ENCODE data around the gene RTN4RL1.

RTN4RL1 gene

DNA sequence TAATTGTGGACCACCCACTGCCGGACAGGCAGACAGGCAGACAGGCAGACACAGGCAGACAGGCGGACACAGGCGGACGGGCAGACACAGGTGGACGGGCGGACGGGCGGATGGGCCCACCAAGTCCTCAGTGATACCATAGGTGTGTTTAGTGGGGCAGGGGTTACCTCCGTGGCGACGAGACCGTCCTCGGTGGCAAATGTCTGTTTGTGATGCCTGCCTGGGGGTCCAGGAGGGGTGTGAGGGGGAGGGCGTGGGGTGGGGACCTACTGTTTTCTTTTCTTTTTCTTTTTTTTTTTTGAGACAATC lies 76.7 kb downstream of the RTN4RL1 start:
- DNase-seq (ENCODE audit: low spot score), result no peak

DNA sequence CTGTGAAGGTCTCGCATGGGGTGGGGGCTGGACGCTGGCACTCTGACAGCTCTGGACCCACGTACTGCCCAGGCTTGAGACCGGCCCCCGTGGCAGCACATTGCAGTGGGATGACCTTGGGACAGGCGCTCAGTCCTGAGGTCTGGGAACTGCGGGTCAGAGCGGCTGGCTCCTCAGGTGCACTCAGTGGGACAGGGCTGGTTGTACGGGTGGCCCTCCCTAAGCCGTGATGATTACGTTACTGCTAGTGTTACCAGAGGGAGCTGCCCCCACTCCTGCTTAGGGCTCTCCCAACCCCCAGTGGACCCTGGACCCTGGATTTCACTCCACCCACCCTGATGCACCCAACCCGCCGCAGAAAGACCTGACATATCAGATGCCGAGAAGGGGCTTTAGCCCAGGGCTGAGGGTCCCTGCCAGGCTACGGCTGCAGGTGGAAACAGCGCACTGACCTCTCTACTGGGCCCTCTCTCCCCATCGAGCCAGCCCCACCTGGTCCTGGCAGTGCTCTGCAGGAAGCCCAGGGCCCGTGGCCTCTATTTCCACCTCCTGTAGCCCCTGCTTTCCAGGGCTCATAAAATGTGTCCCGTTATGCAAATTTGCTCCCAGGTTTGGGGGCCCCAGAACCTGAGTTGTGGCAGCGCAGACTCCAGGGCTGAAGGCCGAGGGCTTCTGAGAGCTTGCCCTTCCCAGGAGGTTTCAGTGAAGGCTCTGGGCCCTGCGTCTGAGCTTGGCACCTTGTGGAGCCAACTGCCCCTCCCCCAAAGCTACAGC lies 77.2 kb downstream of the RTN4RL1 start:
- DNase-seq (ENCODE audit: low spot score), result no peak

DNA sequence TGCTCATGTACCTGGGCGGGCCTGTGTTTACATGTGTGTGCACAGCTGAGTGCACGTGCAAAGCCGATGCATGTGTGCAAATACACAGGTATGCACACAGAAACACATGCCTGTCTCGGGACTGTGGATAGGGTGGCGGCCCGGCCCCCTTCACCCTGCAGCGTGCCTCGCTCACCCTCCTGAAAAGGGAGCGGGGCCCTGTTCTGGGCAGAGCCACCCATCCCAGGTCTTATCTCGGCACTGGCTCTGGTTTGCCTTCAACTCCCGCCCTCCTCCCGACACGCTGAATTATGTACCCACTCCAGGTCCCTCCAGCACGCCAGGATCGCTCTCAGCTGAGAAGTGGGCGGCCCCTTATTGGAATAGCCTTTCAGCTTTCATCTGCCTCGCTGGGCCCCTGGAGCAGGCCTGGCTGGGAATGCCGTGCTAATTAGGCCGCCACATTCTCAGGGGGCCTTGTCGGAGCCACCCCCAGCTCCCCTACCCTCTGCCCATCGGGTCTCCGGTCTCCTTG lies 77.8 kb downstream of the RTN4RL1 start:
- DNase-seq (ENCODE audit: low spot score), result no peak

DNA sequence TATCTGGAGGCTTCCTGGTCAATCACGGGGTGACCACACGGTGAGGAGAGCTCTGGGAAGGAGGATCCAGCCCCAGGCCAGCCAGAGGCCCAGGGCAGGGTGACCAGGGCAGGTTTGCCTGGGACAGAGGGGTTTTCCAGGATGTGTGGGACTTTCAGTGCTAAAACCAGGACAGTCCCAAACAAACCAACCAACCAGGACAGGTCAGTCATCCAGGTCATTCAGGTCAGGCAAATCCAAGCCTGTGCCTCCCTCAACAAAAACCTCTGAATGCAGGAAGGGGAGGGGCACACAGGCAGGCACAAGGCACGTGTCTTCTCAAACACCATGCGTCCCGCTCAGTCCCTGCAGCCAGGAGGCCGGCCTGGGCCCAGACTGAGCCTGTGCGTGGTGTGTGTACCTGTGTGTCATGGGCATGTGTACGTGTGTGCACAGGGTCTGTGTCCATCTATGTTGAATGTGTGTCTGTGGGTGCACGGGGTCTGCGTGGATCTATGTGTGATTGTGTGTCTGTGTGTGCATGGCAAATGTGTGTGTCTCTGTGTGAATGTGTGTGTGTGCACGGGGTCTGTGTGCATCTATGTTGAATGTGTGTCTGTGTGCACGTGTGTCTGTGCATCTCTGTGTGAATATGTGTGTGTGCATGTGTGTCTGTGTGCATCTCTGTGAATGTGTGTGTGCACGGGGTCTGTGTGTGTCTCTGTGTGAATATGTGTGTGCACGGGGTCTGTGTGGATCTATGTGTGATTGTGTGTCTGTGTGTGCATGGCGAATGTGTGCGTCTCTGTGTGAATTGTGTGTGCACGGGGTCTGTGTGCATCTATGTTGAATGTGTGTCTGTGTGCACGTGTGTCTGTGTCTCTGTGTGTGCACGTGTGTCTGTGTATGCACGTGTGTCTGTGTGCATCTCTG lies 78.9 kb downstream of the RTN4RL1 start:
- no peak for DNase-seq (ENCODE audit: low spot score)

DNA sequence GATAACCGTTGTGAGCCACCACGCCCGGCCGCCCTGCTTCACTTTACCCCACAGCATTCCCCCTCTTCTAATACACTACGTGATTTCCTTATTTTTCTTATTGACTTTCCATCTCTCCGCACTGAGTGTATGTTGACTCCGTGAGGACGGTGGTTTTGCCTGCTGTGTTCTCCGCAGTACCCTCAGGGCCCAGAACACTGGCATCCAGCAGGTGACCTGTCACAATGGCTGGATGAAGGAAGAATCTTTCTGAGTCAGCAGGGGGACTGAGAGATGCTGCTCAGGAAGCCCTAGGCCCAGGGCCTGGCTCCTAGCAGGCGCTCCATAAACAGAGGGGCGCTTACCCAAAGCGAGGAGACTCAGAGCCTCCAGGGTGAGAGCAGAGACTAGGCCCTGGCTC lies 79.5 kb downstream of the RTN4RL1 start:
- DNase-seq (ENCODE audit: low spot score), result no peak

- no peak for DNase-seq (ENCODE audit: low spot score)
Measured at GRCh38 chr17:1943436-1943831, 81.7 kb downstream of the RTN4RL1 start.

DNA sequence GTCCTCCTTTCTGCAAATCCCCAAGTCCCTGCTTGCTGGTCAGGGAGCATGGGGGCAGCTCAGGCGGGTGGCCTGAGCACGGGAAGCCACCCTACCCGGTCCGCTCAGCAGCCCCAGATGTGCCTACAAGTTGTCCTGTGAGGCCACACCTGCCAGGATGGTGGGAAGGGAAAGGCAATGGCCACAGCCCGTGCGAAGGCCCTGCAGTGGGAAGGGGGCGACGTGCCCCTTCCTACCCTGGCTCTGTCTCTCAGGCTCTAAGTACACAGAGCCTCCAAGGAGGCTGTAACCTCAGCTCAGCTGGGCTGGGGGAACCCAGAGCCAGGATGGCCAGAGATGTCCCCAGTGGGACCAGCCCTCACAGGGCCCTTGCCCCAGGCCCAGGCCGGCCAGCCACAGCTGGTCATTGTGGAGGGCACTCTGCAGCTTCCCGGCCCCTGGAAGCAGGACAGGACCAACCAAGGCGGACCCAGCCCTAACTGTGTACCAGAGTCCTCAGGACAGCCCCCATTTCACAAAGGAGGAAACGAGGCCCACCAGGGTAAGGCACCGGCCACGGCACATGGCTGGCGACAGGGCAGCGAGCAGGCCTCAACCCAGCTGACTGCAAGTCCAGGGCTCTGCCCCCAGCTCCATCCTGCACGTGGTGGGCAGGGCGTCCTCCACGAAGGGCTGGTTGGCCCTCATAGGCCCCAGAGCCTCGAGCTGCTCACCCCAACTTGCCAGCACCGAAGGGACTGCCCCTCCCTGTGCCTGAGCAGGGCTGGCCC lies 82.3 kb downstream of the RTN4RL1 start:
- DNase-seq (ENCODE audit: low spot score), result no peak

GRCh38 chr17:1942066-1942365 lies 83.1 kb downstream of the RTN4RL1 start:
- DNase-seq (ENCODE audit: low spot score), result no peak

DNA sequence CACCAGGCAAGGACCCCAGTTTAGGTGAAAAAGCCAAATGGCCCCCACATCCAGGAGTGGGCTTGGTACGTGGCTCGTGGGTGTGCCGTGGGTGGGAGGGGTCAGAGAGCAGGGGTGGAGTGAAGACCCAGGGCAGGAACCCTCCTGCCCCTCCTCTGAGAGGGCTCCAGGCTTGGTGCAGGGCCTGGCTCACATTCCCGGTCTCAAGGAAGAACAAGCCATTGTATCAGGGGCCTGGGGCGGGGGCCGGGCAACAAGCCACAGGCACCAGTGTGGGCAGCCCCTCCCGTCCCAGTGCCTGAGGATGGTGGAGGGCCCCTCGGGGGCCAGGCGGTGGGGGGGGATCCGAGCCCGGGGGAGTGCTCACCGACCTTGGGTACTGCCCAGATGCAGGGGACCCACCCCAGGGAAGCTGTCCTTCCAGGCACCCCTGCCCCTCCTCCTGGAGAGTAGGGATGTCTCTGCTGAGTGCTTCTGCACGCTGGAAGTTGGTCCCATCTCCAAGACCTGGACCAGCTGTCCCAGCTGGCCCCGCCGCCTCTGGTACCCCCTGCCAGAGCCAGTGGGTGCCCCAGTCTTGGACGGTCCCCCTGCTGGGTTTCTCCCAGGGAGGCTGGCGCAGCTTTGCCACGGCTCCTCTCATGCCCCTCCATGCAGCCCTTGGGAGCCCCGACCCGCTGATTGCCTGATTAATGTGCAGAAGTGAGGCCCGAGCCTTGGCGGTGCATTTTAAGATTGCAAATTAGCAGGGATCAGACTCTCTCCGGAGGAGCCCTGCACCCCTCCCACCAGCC lies 83.7 kb downstream of the RTN4RL1 start:
- DNase-seq (ENCODE audit: low spot score), result no peak

GRCh38 chr17:1940810-1941185 lies 84.3 kb downstream of the RTN4RL1 start:
- DNase-seq (ENCODE audit: low spot score), result no peak

DNA sequence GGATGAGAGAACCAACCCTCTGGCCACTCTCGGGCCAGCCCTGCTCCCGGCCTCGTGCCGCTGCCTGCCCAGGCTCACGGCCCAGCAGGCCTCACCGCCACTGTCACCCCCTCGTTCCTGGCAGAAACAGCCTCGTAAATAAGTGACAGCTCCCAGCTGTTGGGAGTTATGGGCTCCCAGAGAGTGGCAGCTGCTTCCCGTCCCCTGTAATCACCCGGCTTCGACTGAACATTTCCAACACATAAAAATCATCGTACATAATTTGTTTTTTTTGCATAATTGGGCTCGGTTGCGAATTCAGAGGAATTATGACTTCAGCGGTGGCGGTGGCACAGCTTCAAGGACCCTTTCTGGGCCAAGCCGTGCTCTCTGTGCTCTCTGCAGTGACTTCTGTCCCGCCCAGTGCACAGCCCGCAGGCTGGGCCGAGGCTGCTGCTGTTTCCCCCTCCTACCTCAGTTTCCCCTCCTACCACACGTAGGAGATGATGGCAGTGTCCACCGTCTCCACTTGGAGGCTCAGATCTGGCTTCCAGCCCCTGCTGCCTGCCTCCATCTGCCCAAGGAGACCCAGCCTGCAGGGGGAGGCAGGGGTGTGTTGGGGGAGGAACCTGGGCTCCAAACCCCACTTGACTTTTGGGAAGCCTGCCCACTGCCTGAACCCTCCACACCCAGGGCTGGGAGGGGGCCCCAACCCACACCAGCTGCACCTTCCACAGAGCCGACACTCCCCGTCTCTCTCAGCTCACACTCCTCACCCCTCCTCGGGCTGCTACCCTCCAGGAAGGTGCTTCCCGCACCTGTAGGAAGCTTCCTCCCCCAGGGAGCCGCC lies 84.9 kb downstream of the RTN4RL1 start:
- no peak for DNase-seq (ENCODE audit: low spot score)

- DNase-seq (ENCODE audit: low spot score), result no peak
Measured at GRCh38 chr17:1937461-1937860, 87.7 kb downstream of the RTN4RL1 start.

GRCh38 chr17:1936766-1937165 lies 88.4 kb downstream of the RTN4RL1 start:
- no peak for DNase-seq (ENCODE audit: low spot score)

GRCh38 chr17:1934901-1935300 lies 90.2 kb downstream of the RTN4RL1 start:
- DNase-seq (ENCODE audit: low spot score), result no peak

- DNase-seq (ENCODE audit: low spot score), result no peak
Measured at GRCh38 chr17:1933875-1934715, 91.0 kb downstream of the RTN4RL1 start.

GRCh38 chr17:1931844-1932579 lies 93.1 kb downstream of the RTN4RL1 start:
- peak; percentile 10 for DNase-seq (ENCODE audit: low spot score)

GRCh38 chr17:1930337-1930645 lies 94.8 kb downstream of the RTN4RL1 start:
- no peak for DNase-seq (ENCODE audit: low spot score)

GRCh38 chr17:1928976-1929375 lies 96.2 kb downstream of the RTN4RL1 start:
- no peak for DNase-seq (ENCODE audit: low spot score)

DNA sequence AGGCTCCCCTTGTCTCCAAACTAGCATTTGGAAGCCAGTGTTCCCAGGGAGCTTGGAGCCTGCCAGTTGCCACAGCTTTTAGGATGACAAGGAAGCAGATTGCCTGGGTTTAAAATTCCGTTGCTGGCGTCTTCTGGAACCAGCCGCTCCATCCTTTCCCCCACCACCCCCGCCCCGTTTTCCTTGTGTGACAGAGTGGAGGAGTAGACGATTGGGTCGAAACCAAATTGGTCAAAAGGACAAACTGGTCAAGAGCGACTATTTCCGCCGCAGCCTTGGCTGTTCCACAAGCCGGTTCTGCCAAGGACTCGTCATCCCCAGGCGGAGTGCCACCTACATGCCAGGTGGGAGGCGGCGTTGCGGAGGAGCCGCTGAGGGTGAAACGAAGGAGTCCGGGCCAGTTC lies 104.2 kb downstream of the RTN4RL1 start:
- peak; percentile 59 for DNase-seq (ENCODE audit: low spot score)
